Transverse colon (tissue), 3 donors: ENCODE results near the gene MSRB2.

Source experiments
- EP300 ChIP-seq: sonication (generic); formaldehyde crosslinking; IDR thresholded peaks from one replicate; pipeline ENCODE4 v1.6.1; 2017; ENCODE audit warnings: antibody characterized with exemption, low read depth
- POLR2AphosphoS5 ChIP-seq, 3 donors: sonication (generic); formaldehyde crosslinking; IDR thresholded peaks; one replicate each; pipeline ENCODE4 v1.6.1; 2016; ENCODE audit warnings: antibody characterized with exemption in 3 of 3

DNA sequence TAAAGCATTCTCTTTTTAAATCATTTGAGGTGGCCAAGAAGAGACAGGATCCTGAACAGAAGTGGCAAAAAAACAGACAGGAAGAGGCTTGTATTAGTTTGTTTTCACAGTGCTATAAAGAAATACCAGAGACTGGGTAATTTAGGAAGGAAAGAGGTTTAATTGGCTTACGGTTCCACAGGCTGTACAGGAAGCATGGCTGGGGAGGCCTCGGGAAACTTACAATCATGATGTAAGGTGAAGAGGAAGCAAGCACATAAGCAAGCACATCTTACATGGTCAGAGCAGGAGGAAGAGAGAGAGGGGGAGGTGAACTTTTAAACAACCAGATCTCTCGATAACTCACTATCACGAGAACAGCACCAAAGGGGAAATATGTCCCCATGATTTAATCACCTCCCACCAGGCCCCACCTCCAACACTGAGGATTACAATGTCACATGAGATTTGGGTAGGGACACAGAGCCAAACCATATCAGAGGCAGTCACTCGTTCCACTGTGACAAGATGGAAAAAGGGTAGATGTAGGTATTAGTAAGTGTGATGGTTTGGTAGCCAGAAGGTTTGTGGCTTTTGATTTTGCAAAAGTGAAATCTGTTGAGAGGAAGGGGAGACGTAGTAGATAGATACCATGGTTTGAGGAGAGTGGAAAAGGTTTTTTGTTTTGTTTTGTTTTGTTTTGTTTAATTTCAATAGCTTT, 5.1 kb downstream of the MSRB2 start:
- TF ChIP-seq POLR2AphosphoS5 (IDR thresholded peaks at IDR 0.05): no peak
- no peak for TF ChIP-seq EP300
